Fibroblast of the aortic adventitia (primary cell): Measurements from ENCODE around the gene MATN4. TPM values are rescaled to one million over a fixed set of nuclear protein-coding genes. Genes with fewer than 3 reads are reported as not detected.

Experiments used
- DNase-seq: peaks from one replicate; pipeline ENCODE4 v3.0.0-alpha.2; 2010; ENCODE audit warnings: low read depth
- H3K4me3 ChIP-seq: 2 replicates; pipeline ENCODE4 v1.5.1; 2011; ENCODE audit warnings: low read depth, mild to moderate bottlenecking, control low read depth, low read length, moderate library complexity
- total RNA-seq: library from RNA; depleted of rRNA; stranded (reverse); fragments of >200 nt; gene quantifications from 2 replicates; pipeline ENCODE4 v1.2.3, GENCODE V29; 2012; ENCODE audit warnings: low replicate concordance
- TF ChIP-seq, protein P1 (sequence below): IDR thresholded peaks from 2 replicates; pipeline ENCODE4 v1.5.1; 2011; ENCODE audit warnings: mild to moderate bottlenecking, low read length, control low read depth, inconsistent platforms; ENCODE audit not compliant: insufficient read depth

Gene MATN4
- total RNA-seq, 1 donor = not detected

DNA sequence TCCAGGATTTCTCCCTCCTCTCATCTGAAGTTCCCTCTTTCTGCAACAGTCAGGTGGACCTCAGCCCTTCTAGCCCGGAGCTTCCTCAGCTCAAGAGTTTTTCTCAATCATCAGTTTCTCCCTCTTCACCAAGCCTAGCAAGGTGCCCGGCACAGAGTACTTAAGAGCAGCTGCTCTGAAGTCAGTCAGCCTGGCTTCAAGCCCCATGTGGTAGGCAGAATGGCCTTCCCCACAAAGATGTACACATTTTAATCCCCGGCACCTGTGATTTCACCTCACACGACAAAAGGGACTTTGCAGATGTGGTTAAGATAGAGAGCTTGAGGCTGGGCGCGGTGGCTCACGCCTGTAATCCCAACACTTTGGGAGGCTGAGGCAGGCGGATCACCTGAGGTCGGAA lies 16.6 kb downstream of the MATN4 start:
- TF ChIP-seq, protein P1, sequence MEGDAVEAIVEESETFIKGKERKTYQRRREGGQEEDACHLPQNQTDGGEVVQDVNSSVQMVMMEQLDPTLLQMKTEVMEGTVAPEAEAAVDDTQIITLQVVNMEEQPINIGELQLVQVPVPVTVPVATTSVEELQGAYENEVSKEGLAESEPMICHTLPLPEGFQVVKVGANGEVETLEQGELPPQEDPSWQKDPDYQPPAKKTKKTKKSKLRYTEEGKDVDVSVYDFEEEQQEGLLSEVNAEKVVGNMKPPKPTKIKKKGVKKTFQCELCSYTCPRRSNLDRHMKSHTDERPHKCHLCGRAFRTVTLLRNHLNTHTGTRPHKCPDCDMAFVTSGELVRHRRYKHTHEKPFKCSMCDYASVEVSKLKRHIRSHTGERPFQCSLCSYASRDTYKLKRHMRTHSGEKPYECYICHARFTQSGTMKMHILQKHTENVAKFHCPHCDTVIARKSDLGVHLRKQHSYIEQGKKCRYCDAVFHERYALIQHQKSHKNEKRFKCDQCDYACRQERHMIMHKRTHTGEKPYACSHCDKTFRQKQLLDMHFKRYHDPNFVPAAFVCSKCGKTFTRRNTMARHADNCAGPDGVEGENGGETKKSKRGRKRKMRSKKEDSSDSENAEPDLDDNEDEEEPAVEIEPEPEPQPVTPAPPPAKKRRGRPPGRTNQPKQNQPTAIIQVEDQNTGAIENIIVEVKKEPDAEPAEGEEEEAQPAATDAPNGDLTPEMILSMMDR = no peak
- H3K4me3 ChIP-seq = no peak overlapping the region
- no peak for DNase-seq

DNA sequence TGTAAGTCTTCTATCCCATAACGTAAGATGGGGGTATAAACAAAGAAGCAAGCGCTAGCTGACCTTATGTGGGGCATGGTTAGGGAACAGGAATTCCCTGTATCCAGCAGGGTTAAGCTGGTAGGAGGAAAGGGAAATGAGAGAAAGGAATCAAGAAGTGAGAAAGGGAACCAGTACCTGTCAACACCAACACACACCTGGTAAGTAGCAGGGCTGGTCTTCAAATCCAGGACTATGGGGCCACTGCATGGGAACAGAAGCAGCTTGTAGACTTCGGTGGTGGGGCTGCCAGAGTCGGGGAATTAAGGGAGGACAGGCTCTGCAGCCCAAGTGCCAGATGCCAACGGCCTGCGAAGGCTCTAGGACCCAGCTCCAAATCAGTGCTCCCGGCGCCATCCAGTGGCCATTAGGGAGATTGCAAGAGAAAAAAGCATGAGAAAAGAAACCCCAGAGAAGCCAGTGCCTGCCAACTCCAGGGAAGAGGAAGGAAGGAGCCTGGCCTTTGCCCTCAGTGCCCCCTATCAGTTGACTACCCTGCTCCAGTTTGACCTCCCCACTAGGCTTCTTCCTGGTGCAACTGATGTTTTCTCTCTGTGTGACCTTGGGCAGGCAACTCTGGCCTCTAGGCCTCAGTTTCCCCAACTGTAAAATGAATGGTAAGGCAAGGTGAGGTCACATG lies 17.3 kb downstream of the MATN4 start:
- TF ChIP-seq, protein P1 = peak; percentile 89
- peak; percentile 81 for DNase-seq
- H3K4me3 ChIP-seq = no peak overlapping the region

DNA sequence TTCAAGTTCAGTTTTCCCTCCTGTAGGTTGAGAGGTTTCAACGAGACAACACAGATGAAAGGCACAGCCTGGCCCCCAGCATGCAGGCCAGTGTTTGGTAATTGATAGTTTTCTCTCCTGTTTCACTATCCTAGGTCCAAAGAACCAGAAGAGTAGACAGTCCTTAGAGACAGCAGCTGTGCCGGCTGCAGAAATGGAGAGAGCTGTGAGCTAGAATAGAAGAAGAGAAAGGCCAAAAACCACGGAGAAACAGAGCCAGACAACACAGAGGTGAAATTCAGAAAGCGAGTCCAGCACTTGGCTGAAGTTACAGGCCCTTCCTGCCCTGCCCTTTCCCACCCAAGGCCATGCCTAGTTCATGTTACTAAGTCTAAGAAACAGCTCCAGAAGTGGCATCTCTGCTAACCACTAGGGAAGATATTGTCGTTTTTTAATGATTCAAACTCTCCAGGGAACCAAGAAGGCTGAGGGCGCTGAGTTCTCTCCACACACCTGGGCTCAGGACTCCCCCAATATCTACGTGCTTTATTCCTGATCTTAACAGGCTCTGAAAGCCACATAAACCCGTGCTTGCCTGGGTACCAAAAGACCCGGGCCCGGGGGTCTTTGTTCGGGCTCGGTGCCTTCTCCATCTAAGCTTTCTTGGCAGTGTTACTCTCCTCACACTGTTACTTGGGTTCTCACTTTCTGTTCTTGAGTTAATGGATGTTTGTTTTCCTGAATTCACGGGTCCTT lies 18.0 kb downstream of the MATN4 start:
- no peak for DNase-seq
- TF ChIP-seq, protein P1 = no peak
- no peak overlapping the region for H3K4me3 ChIP-seq

DNA sequence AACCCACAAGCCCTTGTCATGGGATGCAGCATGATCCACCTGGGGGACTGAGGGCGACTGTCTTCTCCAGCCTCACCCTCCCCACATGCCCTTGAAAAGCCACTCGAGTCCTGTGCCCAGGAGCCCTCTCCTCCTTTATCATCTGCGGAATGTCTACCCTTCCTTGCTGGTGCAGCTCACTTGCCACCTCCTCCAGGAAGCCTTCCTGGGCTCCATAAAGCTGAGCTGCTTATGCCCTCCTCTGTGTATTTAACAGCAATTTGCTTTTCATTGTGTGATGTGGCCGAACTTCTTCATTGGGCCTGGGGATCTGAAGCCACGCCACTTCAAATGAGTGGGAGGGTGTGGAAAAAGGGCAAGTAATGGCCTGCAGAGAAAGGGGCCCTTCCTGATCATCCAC lies 19.2 kb downstream of the MATN4 start:
- H3K4me3 ChIP-seq = no peak overlapping the region
- TF ChIP-seq, protein P1 = no peak
- no peak for DNase-seq

DNA sequence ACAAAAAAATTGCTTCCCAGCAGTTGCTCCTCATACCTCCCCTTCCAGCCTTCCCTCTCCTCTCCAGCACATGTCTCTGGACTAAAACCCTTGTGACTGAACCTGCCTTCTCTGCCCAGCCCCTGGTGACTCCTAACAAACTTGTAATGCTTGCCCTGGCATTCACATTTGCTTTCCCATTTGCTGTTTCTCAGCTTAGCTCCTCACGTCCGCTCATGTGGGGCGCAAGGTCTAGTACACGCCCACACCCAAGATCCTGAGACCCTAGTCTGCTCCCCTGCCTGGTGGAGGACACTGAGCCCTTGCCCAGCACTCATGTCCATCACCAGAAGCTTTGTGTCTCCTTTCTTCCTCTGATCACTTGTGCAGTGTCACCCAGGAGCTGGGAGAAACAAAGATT lies 19.7 kb downstream of the MATN4 start:
- no peak overlapping the region for H3K4me3 ChIP-seq
- no peak for DNase-seq
- TF ChIP-seq, protein P1 = no peak

DNA sequence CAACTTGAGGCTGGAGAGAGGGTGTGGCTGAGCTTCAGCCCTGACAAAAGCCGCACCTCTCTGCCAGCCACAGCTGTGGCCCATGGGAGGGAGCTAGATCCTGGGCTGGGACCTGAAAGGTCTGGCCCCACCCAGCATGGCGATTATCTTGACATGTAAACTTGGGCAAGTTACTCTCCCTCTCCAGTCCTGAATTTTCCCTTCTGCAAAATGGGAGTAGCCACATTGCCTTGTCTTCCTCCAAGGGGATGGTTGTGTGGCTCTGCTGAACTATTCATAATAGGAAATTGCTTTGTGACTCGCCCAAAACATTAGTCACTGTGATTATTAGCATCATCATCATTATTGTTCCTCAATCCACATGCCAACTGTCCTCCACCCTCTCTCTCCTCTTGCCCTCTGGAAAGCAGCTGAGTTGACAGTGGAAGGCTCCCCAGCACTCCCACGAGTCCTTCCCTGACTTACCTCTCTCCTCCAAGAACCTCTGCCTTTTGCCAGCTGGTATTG lies 24.5 kb downstream of the MATN4 start:
- H3K4me3 ChIP-seq = no peak overlapping the region
- TF ChIP-seq, protein P1 = no peak
- peak; percentile 23 for DNase-seq
